ENCODE measurements around the gene SIM1.

SIM1 gene

GRCh38 chr6:100440935-100441334 lies 23.8 kb downstream of the SIM1 start:
- Histone ChIP-seq H4K91ac (ENCODE audit: low read depth, low read length, poor library complexity) (no peak overlapping the region), H2BK120ac (ENCODE audit: low read depth, low read length) (no peak overlapping the region), H3K9me3 (replicated peaks in 1 of 2; ENCODE audit: control insufficient read depth in 2 of 2, insufficient read depth in 1 of 2, low read depth in 1 of 2, low read length in 2 of 2) (no peaks in the 10 kb centered on the region), H2BK12ac (ENCODE audit: low read length) (no peak overlapping the region), H2AFZ (ENCODE audit: low read length) (no peak overlapping the region), H3K27ac (replicated peaks; ENCODE audit: low read length) (no peak overlapping the region), H3K27me3 (ENCODE audit: control insufficient read depth in 3 of 3, insufficient read depth in 3 of 3, low read depth in 1 of 3, low read length in 3 of 3) (peaks cover 0 to 60% (median 2%) of the 10 kb centered on the region in 3 experiments), H4K8ac (ENCODE audit: low read depth, low read length) (no peak overlapping the region), H3K4me1 (ENCODE audit: control insufficient read depth in 2 of 2, insufficient read depth in 1 of 2, low read depth in 1 of 2, low read length in 2 of 2) (peaks cover 0 to under 1% of the 10 kb centered on the region in 2 donors), H3K4me3 (ENCODE audit: low read length in 2 of 2) (no peak overlapping the region), H3K79me1 (ENCODE audit: low read depth, low read length) (no peaks in the 10 kb centered on the region), H3K18ac (ENCODE audit: low read length) (no peak overlapping the region), H3K23ac (ENCODE audit: low read depth, low read length, poor library complexity) (no peak overlapping the region), H2BK15ac (ENCODE audit: low read length) (no peak overlapping the region), H3K14ac (ENCODE audit: low read length) (no peak overlapping the region), H3K9ac (ENCODE audit: low read depth, low read length, poor library complexity) (no peak overlapping the region), H3K4ac (ENCODE audit: low read length) (no peak overlapping the region), H2BK5ac (ENCODE audit: low read length) (no peak overlapping the region), H3K4me2 (ENCODE audit: insufficient read depth, low read length, poor library complexity, severe bottlenecking) (no peak overlapping the region), H2AK5ac (ENCODE audit: low read depth, low read length) (no peak overlapping the region), H3K36me3 (replicated peaks in 1 of 2; ENCODE audit: control insufficient read depth in 2 of 2, insufficient read depth in 2 of 2, low read length in 2 of 2) (no peaks in the 10 kb centered on the region)
- DNase-seq (ENCODE audit: low spot score): no peak
- no CpG with 5 or more reads among the region's 1 CpG for WGBS, 2 donors (ENCODE audit: extremely low coverage in 2 of 2, insufficient read length in 2 of 2, insufficient replicate concordance in 1 of 2)

- Histone ChIP-seq H3K23ac (ENCODE audit: low read depth, low read length, poor library complexity) (no peak overlapping the region), H3K4me2 (ENCODE audit: insufficient read depth, low read length, poor library complexity, severe bottlenecking) (no peak overlapping the region), H2BK5ac (ENCODE audit: low read length) (no peak overlapping the region), H2BK120ac (ENCODE audit: low read depth, low read length) (no peak overlapping the region), H3K9ac (ENCODE audit: low read depth, low read length, poor library complexity) (no peak overlapping the region), H3K18ac (ENCODE audit: low read length) (no peak overlapping the region), H3K36me3 (replicated peaks in 1 of 2; ENCODE audit: control insufficient read depth in 2 of 2, insufficient read depth in 2 of 2, low read length in 2 of 2) (no peaks in the 10 kb centered on the region), H2AFZ (ENCODE audit: low read length) (no peak overlapping the region), H3K4ac (ENCODE audit: low read length) (no peak overlapping the region), H3K9me3 (replicated peaks in 1 of 2; ENCODE audit: control insufficient read depth in 2 of 2, insufficient read depth in 1 of 2, low read depth in 1 of 2, low read length in 2 of 2) (no peaks in the 10 kb centered on the region), H2BK12ac (ENCODE audit: low read length) (no peak overlapping the region), H3K14ac (ENCODE audit: low read length) (no peak overlapping the region), H3K27me3 (ENCODE audit: control insufficient read depth in 3 of 3, insufficient read depth in 3 of 3, low read depth in 1 of 3, low read length in 3 of 3) (peaks cover 0 to 21% (median 0%) of the 10 kb centered on the region in 3 experiments), H2AK5ac (ENCODE audit: low read depth, low read length) (no peak overlapping the region), H4K91ac (ENCODE audit: low read depth, low read length, poor library complexity) (no peak overlapping the region), H2BK15ac (ENCODE audit: low read length) (no peak overlapping the region), H3K27ac (replicated peaks; ENCODE audit: low read length) (no peak overlapping the region), H3K79me1 (ENCODE audit: low read depth, low read length) (no peaks in the 10 kb centered on the region), H3K4me1 (ENCODE audit: control insufficient read depth in 2 of 2, insufficient read depth in 1 of 2, low read depth in 1 of 2, low read length in 2 of 2) (peaks cover 0 to 12% of the 10 kb centered on the region in 2 donors), H4K8ac (ENCODE audit: low read depth, low read length) (no peak overlapping the region), H3K4me3 (ENCODE audit: low read length in 2 of 2) (no peak overlapping the region)
- no peak for DNase-seq (ENCODE audit: low spot score)
- no CpG with 5 or more reads among the region's 3 CpGs for WGBS, 2 donors (ENCODE audit: extremely low coverage in 2 of 2, insufficient read length in 2 of 2, insufficient replicate concordance in 1 of 2)
Observed at GRCh38 chr6:100435299-100435698, 29.4 kb downstream of the SIM1 start.

- H2BK15ac ChIP-seq (ENCODE audit: low read length): no peak overlapping the region
- H3K18ac ChIP-seq (ENCODE audit: low read length): no peak overlapping the region
- peak overlapping the region; percentile 43 for H3K27ac ChIP-seq (replicated peaks; ENCODE audit: low read length)
- no peak overlapping the region for H3K4me2 ChIP-seq (ENCODE audit: insufficient read depth, low read length, poor library complexity, severe bottlenecking)
- no peak overlapping the region for H3K14ac ChIP-seq (ENCODE audit: low read length)
- no peak overlapping the region for H3K23ac ChIP-seq (ENCODE audit: low read depth, low read length, poor library complexity)
- no CpG with 5 or more reads among the region's 5 CpGs for WGBS, 2 donors (ENCODE audit: extremely low coverage in 2 of 2, insufficient read length in 2 of 2, insufficient replicate concordance in 1 of 2)
- H4K8ac ChIP-seq (ENCODE audit: low read depth, low read length): no peak overlapping the region
- no peak overlapping the region for H3K4me3 ChIP-seq (ENCODE audit: low read length in 2 of 2)
- H3K4me1 ChIP-seq (ENCODE audit: control insufficient read depth in 2 of 2, insufficient read depth in 1 of 2, low read depth in 1 of 2, low read length in 2 of 2): peaks cover 0 to 12% of the 10 kb centered on the region in 2 donors
- H2AFZ ChIP-seq (ENCODE audit: low read length): no peak overlapping the region
- peaks cover 0 to 11% (median 0%) of the 10 kb centered on the region in 3 experiments for H3K27me3 ChIP-seq (ENCODE audit: control insufficient read depth in 3 of 3, insufficient read depth in 3 of 3, low read depth in 1 of 3, low read length in 3 of 3)
- H2AK5ac ChIP-seq (ENCODE audit: low read depth, low read length): no peak overlapping the region
- no peak overlapping the region for H4K91ac ChIP-seq (ENCODE audit: low read depth, low read length, poor library complexity)
- H3K9me3 ChIP-seq (replicated peaks in 1 of 2; ENCODE audit: control insufficient read depth in 2 of 2, insufficient read depth in 1 of 2, low read depth in 1 of 2, low read length in 2 of 2): no peaks in the 10 kb centered on the region
- H3K79me1 ChIP-seq (ENCODE audit: low read depth, low read length): no peaks in the 10 kb centered on the region
- no peaks in the 10 kb centered on the region for H3K36me3 ChIP-seq (replicated peaks in 1 of 2; ENCODE audit: control insufficient read depth in 2 of 2, insufficient read depth in 2 of 2, low read length in 2 of 2)
- DNase-seq (ENCODE audit: low spot score): peak; percentile 49
- no peak overlapping the region for H3K9ac ChIP-seq (ENCODE audit: low read depth, low read length, poor library complexity)
- no peak overlapping the region for H3K4ac ChIP-seq (ENCODE audit: low read length)
- H2BK12ac ChIP-seq (ENCODE audit: low read length): no peak overlapping the region
- H2BK120ac ChIP-seq (ENCODE audit: low read depth, low read length): no peak overlapping the region
- no peak overlapping the region for H2BK5ac ChIP-seq (ENCODE audit: low read length)
Observed at GRCh38 chr6:100433726-100434435, 30.8 kb downstream of the SIM1 start.

- WGBS, 2 donors (ENCODE audit: extremely low coverage in 2 of 2, insufficient read length in 2 of 2, insufficient replicate concordance in 1 of 2): no CpG with 5 or more reads among the region's 3 CpGs
Observed at GRCh38 chr6:100432136-100432535, 32.6 kb downstream of the SIM1 start.

More at GRCh38 chr6:100432136-100432535, 32.6 kb downstream of the SIM1 start:
- Histone ChIP-seq H4K91ac (ENCODE audit: low read depth, low read length, poor library complexity) (no peak overlapping the region), H3K36me3 (replicated peaks in 1 of 2; ENCODE audit: control insufficient read depth in 2 of 2, insufficient read depth in 2 of 2, low read length in 2 of 2) (no peaks in the 10 kb centered on the region), H2BK12ac (ENCODE audit: low read length) (no peak overlapping the region), H3K14ac (ENCODE audit: low read length) (no peak overlapping the region), H3K4me3 (ENCODE audit: low read length in 2 of 2) (no peak overlapping the region), H3K27me3 (ENCODE audit: control insufficient read depth in 3 of 3, insufficient read depth in 3 of 3, low read depth in 1 of 3, low read length in 3 of 3) (peaks cover 0 to 11% (median 0%) of the 10 kb centered on the region in 3 experiments), H2AFZ (ENCODE audit: low read length) (no peak overlapping the region), H3K27ac (replicated peaks; ENCODE audit: low read length) (no peak overlapping the region), H2BK5ac (ENCODE audit: low read length) (no peak overlapping the region), H3K18ac (ENCODE audit: low read length) (no peak overlapping the region), H2BK120ac (ENCODE audit: low read depth, low read length) (no peak overlapping the region), H2BK15ac (ENCODE audit: low read length) (no peak overlapping the region), H4K8ac (ENCODE audit: low read depth, low read length) (no peak overlapping the region), H3K23ac (ENCODE audit: low read depth, low read length, poor library complexity) (no peak overlapping the region), H3K4me1 (ENCODE audit: control insufficient read depth in 2 of 2, insufficient read depth in 1 of 2, low read depth in 1 of 2, low read length in 2 of 2) (peaks cover 0 to 12% of the 10 kb centered on the region in 2 donors), H2AK5ac (ENCODE audit: low read depth, low read length) (no peak overlapping the region), H3K4ac (ENCODE audit: low read length) (no peak overlapping the region), H3K4me2 (ENCODE audit: insufficient read depth, low read length, poor library complexity, severe bottlenecking) (no peak overlapping the region), H3K9me3 (replicated peaks in 1 of 2; ENCODE audit: control insufficient read depth in 2 of 2, insufficient read depth in 1 of 2, low read depth in 1 of 2, low read length in 2 of 2) (no peaks in the 10 kb centered on the region), H3K79me1 (ENCODE audit: low read depth, low read length) (no peaks in the 10 kb centered on the region), H3K9ac (ENCODE audit: low read depth, low read length, poor library complexity) (no peak overlapping the region)
- DNase-seq (ENCODE audit: low spot score): no peak
